OCI-LY1 (cell line): Measurements from ENCODE around the gene SRRM5.
"Not testable (repeated sequence)": the region's sequence is repeated elsewhere in the genome, so short reads cannot be mapped to it uniquely, and the experiment has no call there.

ENCODE experiments used
- H2AFZ ChIP-seq: fragments of 200-600 bp; sonication (generic), shearing (Covaris generic); 2 replicates; pipeline ENCODE4 v1.6.0; 2014; ENCODE audit warnings: antibody characterized with exemption, mild to moderate bottlenecking, low read length
- H3F3A ChIP-seq: fragments of 200-600 bp; sonication (generic), shearing (Covaris generic); 2 replicates; pipeline ENCODE4 v1.6.0; 2014; ENCODE audit warnings: mild to moderate bottlenecking, antibody characterized with exemption, low read length, moderate library complexity; ENCODE audit not compliant: insufficient read depth
- H3K27ac ChIP-seq: fragments of 200-600 bp; sonication (generic); 2 replicates; pipeline ENCODE4 v1.5.1; 2014; ENCODE audit warnings: low read length, mixed run types, mild to moderate bottlenecking, low read depth; ENCODE audit not compliant: poor library complexity, severe bottlenecking
- H3K27me3 ChIP-seq: fragments of 200-600 bp; sonication (generic); 2 replicates; pipeline ENCODE4 v1.6.0; 2014; ENCODE audit warnings: antibody characterized with exemption, mild to moderate bottlenecking, low read length, moderate library complexity; ENCODE audit not compliant: insufficient read depth
- H3K36me3 ChIP-seq: fragments of 200-600 bp; sonication (generic); 2 replicates; pipeline ENCODE4 v1.6.1; 2014; ENCODE audit warnings: mild to moderate bottlenecking, antibody characterized with exemption, low read length, moderate library complexity, mixed read lengths; ENCODE audit not compliant: insufficient read depth
- H3K4me1 ChIP-seq: fragments of 200-600 bp; sonication (generic); 2 replicates; pipeline ENCODE4 v1.5.1; 2014; ENCODE audit warnings: mild to moderate bottlenecking, low read length, moderate library complexity; ENCODE audit not compliant: insufficient read depth, severe bottlenecking
- H3K4me2 ChIP-seq: fragments of 200-600 bp; sonication (generic), shearing (Covaris generic); 2 replicates; pipeline ENCODE4 v1.6.1; 2014; ENCODE audit warnings: low read length
- H3K4me3 ChIP-seq: fragments of 200-600 bp; sonication (generic); 2 replicates; pipeline ENCODE4 v1.5.1; 2014; ENCODE audit warnings: low read length, low read depth, mild to moderate bottlenecking, mixed read lengths; ENCODE audit not compliant: poor library complexity, severe bottlenecking
- H3K79me2 ChIP-seq: fragments of 200-600 bp; shearing (Covaris generic); 2 replicates; pipeline ENCODE4 v1.6.1; 2016; ENCODE audit warnings: mixed run types, low read length, mixed read lengths; ENCODE audit not compliant: insufficient read depth
- H3K9ac ChIP-seq: fragments of 200-600 bp; sonication (generic), shearing (Covaris generic); 2 replicates; pipeline ENCODE4 v1.6.1; 2014; ENCODE audit warnings: mild to moderate bottlenecking, low read length, mixed read lengths
- H3K9me2 ChIP-seq: fragments of 200-600 bp; sonication (generic), shearing (Covaris generic); 2 replicates; pipeline ENCODE4 v1.6.1; 2014; ENCODE audit warnings: low read depth, mild to moderate bottlenecking, low read length, mixed read lengths
- H3K9me3 ChIP-seq: fragments of 200-600 bp; shearing (Covaris generic); 2 replicates; pipeline ENCODE4 v1.6.1; 2014; ENCODE audit warnings: low read length, mixed read lengths
- H4K20me1 ChIP-seq: fragments of 200-600 bp; sonication (generic), shearing (Covaris generic); 2 replicates; pipeline ENCODE4 v1.6.0; 2016; ENCODE audit warnings: mild to moderate bottlenecking, low read length; ENCODE audit not compliant: insufficient read depth
- EZH2 ChIP-seq: fragments of 200-600 bp; sonication (generic), shearing (Covaris generic); IDR thresholded peaks from 2 replicates; pipeline ENCODE4 v1.8.0; 2017; ENCODE audit warnings: borderline replicate concordance, mixed run types, mild to moderate bottlenecking, antibody characterized with exemption, low read length, moderate library complexity, mixed read lengths
- TF ChIP-seq, protein P1 (sequence below): fragments of 200-600 bp; sonication (generic), shearing (Covaris generic); IDR thresholded peaks from 2 replicates; pipeline ENCODE4 v1.5.1; 2017; ENCODE audit warnings: mild to moderate bottlenecking, antibody characterized with exemption, low read length, moderate library complexity, mixed read lengths

The SRRM5 gene

DNA sequence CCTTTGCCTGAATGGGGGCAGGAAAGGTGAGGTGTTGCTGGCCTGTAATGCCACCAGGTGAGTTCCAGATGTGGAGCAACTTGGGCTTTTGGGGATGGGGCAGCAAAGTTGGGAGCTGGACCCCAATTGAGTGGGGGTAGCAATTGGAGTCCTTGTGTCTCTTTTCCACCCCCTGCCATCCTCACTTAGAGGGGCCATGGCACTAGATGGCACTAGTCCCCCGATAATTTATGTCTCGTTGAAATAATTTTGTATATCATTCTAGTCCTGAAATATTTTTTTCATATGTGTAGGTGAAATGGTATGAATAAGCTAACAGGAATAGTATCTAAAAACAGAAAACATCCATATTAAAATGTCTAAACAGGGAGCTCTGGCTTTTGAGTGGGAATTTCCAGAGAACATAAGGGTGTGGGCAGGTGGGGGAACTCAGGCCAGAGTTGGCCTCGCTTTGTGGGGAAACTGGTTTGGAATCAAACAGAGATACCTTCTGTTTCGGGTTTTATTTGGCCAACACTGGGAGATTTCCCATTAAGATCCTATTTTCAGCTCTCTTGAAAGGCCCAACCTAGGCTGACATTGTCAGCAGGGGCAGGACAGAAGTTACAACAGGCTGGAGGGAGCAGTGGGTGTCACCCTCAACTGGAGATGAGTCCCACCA lies 12.1 kb upstream of the SRRM5 start:
- no peaks in the 10 kb centered on the region for H3F3A ChIP-seq
- no peaks in the 10 kb centered on the region for H4K20me1 ChIP-seq
- H3K4me3 ChIP-seq = no peak overlapping the region
- peaks cover 36% of the 10 kb centered on the region for H3K36me3 ChIP-seq
- H3K9me2 ChIP-seq = no peaks in the 10 kb centered on the region
- no peak overlapping the region for H2AFZ ChIP-seq
- peaks cover 25% of the 10 kb centered on the region for H3K4me1 ChIP-seq
- H3K27me3 ChIP-seq = no peaks in the 10 kb centered on the region
- TF ChIP-seq, protein P1, sequence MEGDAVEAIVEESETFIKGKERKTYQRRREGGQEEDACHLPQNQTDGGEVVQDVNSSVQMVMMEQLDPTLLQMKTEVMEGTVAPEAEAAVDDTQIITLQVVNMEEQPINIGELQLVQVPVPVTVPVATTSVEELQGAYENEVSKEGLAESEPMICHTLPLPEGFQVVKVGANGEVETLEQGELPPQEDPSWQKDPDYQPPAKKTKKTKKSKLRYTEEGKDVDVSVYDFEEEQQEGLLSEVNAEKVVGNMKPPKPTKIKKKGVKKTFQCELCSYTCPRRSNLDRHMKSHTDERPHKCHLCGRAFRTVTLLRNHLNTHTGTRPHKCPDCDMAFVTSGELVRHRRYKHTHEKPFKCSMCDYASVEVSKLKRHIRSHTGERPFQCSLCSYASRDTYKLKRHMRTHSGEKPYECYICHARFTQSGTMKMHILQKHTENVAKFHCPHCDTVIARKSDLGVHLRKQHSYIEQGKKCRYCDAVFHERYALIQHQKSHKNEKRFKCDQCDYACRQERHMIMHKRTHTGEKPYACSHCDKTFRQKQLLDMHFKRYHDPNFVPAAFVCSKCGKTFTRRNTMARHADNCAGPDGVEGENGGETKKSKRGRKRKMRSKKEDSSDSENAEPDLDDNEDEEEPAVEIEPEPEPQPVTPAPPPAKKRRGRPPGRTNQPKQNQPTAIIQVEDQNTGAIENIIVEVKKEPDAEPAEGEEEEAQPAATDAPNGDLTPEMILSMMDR = no peak; the same call in 1 of the 2 replicates
- no peak for TF ChIP-seq EZH2
- H3K9me3 ChIP-seq = no peaks in the 10 kb centered on the region
- H3K79me2 ChIP-seq = peaks cover 15% of the 10 kb centered on the region
- H3K27ac ChIP-seq = no peak overlapping the region
- no peak overlapping the region for H3K9ac ChIP-seq
- H3K4me2 ChIP-seq = no peak overlapping the region

DNA sequence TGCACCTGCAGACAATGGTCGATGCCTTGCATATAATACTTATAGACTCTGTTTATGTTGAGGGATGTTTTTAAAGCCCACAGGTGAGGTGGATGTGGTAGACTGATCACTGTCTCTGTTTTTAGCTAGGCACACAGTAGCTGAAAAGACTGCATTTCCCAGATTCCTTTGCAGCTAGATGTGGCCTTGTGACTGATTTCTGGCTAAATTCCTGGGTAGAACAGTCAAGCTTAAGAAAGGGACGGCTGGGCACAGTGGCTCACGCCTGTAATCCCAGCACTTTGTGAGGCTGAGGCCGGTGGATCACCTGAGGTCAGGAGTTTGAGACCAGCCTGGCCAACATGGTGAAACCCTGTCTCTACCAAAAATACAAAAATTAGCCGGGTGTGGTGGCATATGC lies 11.6 kb upstream of the SRRM5 start:
- H3K36me3 ChIP-seq = peaks cover 39% of the 10 kb centered on the region
- H3F3A ChIP-seq, H3K9me2 ChIP-seq, H4K20me1 ChIP-seq, H3K27ac ChIP-seq, H3K27me3 ChIP-seq, H2AFZ ChIP-seq, H3K9me3 ChIP-seq, H3K4me3 ChIP-seq, H3K9ac ChIP-seq, H3K4me2 ChIP-seq: not testable (repeated sequence)
- peaks cover 15% of the 10 kb centered on the region for H3K79me2 ChIP-seq
- H3K4me1 ChIP-seq = peaks cover 20% of the 10 kb centered on the region

DNA sequence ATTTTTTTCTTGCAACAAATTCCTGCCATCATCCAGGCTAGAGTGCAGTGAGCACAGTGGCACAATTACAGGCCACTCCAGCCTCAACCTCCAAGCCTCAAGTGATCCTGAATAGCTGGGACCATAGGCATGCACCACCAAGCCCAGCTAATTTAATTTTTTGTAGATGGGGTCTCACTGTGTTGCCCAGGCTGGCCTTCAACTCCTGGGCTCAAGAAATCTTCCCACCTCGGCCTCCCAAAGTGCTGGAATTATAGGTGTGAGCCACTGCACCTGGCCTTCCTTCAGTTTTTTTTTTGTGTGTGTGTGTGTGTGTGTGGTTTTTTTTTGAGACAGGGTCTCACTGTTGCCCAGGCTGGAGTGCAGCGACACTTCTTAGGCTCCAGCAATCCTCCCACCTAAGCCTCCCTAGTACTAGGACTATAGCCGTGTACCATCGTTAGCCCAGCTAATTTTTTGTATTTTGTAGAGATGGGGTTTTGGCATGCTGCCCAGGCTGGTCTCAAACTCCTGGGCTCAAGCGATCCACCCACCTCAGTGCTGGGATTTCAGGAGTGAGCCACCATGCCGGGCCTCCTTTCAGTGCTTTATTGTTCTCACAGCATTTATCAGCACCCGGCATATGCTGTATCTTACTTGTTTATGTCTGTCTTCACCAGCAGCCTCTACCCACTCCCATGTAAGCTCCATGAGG lies 5.9 kb upstream of the SRRM5 start:
- no peak overlapping the region for H3K27ac ChIP-seq

More for the DNA sequence above, 5.9 kb upstream of the SRRM5 start:
- Histone ChIP-seq H3F3A (no peaks in the 10 kb centered on the region), H3K9ac (no peak overlapping the region), H3K9me2 (no peaks in the 10 kb centered on the region), H3K4me1 (no peaks in the 10 kb centered on the region), H3K9me3 (no peaks in the 10 kb centered on the region), H2AFZ (no peak overlapping the region), H4K20me1 (no peaks in the 10 kb centered on the region), H3K79me2 (no peaks in the 10 kb centered on the region), H3K4me3 (no peak overlapping the region), H3K36me3 (peaks cover 53% of the 10 kb centered on the region), H3K4me2 (no peak overlapping the region), H3K27me3 (no peaks in the 10 kb centered on the region)
- TF ChIP-seq EZH2 = no peak
- TF ChIP-seq, protein P1 = no peak
